Hematopoietic multipotent progenitor cell treated with erythropoietin and hydrocortisone succinate and interleukin-3 and kit ligand, for 15 days (in vitro differentiated cells): Measurements from ENCODE around the gene UNK.
"Not testable (repeated sequence)": the region's sequence is repeated elsewhere in the genome, so short reads cannot be mapped to it uniquely, and the experiment has no call there.

Source experiments
- DNase-seq: peaks from one replicate; pipeline ENCODE4 v3.0.0-alpha.2; 2015; ENCODE audit warnings: low spot score

UNK gene

GRCh38 chr17:75774471-75774990 lies 10.1 kb upstream of the UNK start:
- no peak for DNase-seq

GRCh38 chr17:75774991-75775668 lies 9.5 kb upstream of the UNK start:
- DNase-seq, result no peak

GRCh38 chr17:75776386-75777295 lies 8.0 kb upstream of the UNK start:
- peak; percentile 75 for DNase-seq

- no peak for DNase-seq
Observed at GRCh38 chr17:75777296-75777922, 7.2 kb upstream of the UNK start.

GRCh38 chr17:75778066-75778860 lies 6.3 kb upstream of the UNK start:
- DNase-seq, result not testable (repeated sequence)

GRCh38 chr17:75778861-75779249 lies 5.8 kb upstream of the UNK start:
- no peak for DNase-seq

- peak; percentile 100 for DNase-seq
Observed at GRCh38 chr17:75779250-75779986, 5.2 kb upstream of the UNK start.

GRCh38 chr17:75779987-75780889 lies 4.4 kb upstream of the UNK start:
- no peak for DNase-seq

- peak; percentile 71 for DNase-seq
Observed at GRCh38 chr17:75783069-75783783, 1.4 kb upstream of the UNK start.

GRCh38 chr17:75783803-75784472 lies 668 bp upstream of the UNK start:
- peak; percentile 23 for DNase-seq

GRCh38 chr17:75785016-75785890 lies 647 bp downstream of the UNK start:
- DNase-seq, result peak; percentile 93

GRCh38 chr17:75791254-75791653 lies 6.6 kb downstream of the UNK start:
- no peak for DNase-seq

- no peak for DNase-seq
Observed at GRCh38 chr17:75793460-75793859, 8.9 kb downstream of the UNK start.

- DNase-seq, result no peak
Observed at GRCh38 chr17:75795820-75796607, 11.4 kb downstream of the UNK start.

- no peak for DNase-seq
Observed at GRCh38 chr17:75799402-75799801, 14.8 kb downstream of the UNK start.

GRCh38 chr17:75803883-75804282 lies 19.3 kb downstream of the UNK start:
- DNase-seq, result no peak
